Measurements from ENCODE around the gene TXLNB. TPM values are rescaled to one million over a fixed set of nuclear protein-coding genes. Genes with fewer than 3 reads are reported as not detected.

The TXLNB gene
- total and polyA plus RNA-seq, 11 donors: 10.1 to 170 (median 113) TPM

- no peaks in the 10 kb centered on the region for H3K36me3 ChIP-seq
- no peak overlapping the region for H3K4me3 ChIP-seq
- 78 to 90% (median 86%) methylated on average over 5 of the region's 5 CpGs for WGBS, 4 donors
- TF ChIP-seq POLR2A (IDR thresholded peaks at IDR 0.05): no peak
- TF ChIP-seq CTCF (IDR thresholded peaks at IDR 0.05): no peak
- H3K4me1 ChIP-seq: peaks cover 0 to 56% (median 7%) of the 10 kb centered on the region in 12 donors
- DNase-seq: peak in 1 of 5 donors; percentile 55
- H3K27ac ChIP-seq: peak overlapping the region in 2 of 12 donors; percentile 59 to 76
- H3K9me3 ChIP-seq: peaks cover 0 to 6% (median 0%) of the 10 kb centered on the region in 12 donors
- no peaks in the 10 kb centered on the region for H3K27me3 ChIP-seq
- ATAC-seq: peak in 2 of 4 donors; percentile 49 to 52
- intact Hi-C loops (cut with DNase I): loop anchor here in 2 of 10 donors (5.0 kb wide), 2 partner anchors 41 to 86 kb away; no protein-coding TSS in a partner anchor
These were observed 46.0 kb upstream of the TXLNB start for GRCh38 chr6:139337830-139338229.

- no peaks in the 10 kb centered on the region for H3K36me3 ChIP-seq
- peaks cover 0 to 54% (median 7%) of the 10 kb centered on the region in 12 donors for H3K4me1 ChIP-seq
- TF ChIP-seq POLR2A (IDR thresholded peaks at IDR 0.05) (no peak), CTCF (IDR thresholded peaks at IDR 0.05) (no peak)
- H3K27ac ChIP-seq: peak overlapping the region in 3 of 12 donors; percentile 8 to 76 (median 19)
- WGBS, 4 donors: 82 to 90% (median 84%) methylated on average over 2 of the region's 2 CpGs
- intact Hi-C loops (cut with DNase I): loop anchor here in 2 of 10 donors (5.0 kb wide), 2 partner anchors 40 to 85 kb away; no protein-coding TSS in a partner anchor
- DNase-seq (no peak), ATAC-seq (no peak)
- peaks cover 0 to 6% (median 0%) of the 10 kb centered on the region in 12 donors for H3K9me3 ChIP-seq
- H3K27me3 ChIP-seq: no peaks in the 10 kb centered on the region
- H3K4me3 ChIP-seq: no peak overlapping the region
These were observed 45.2 kb upstream of the TXLNB start for GRCh38 chr6:139337001-139337400.

DNA sequence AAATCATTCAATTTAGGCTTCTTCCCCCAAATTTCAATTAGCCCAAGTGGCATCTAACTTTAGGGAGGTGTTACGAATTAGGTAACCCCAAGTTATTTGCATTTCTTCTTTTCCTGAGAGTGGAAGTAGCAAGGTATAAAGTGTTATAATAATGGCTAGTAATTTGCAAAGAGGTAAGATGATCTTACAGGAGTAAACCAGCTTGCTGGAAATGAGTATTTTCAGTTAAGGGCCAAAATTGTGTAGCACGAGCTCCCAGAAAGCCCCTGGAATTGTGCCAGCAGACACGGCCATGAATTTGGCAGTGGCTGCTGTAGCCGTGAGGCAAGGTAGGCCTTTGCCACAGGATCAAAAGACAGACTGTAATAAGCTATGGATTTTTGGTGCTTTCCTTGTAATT is 44.7 kb upstream of the TXLNB start:
- Histone ChIP-seq H3K27me3 (no peaks in the 10 kb centered on the region), H3K4me3 (no peak overlapping the region), H3K4me1 (peaks cover 0 to 54% (median 7%) of the 10 kb centered on the region in 12 donors), H3K9me3 (peaks cover 0 to 6% (median 0%) of the 10 kb centered on the region in 12 donors), H3K27ac (peak overlapping the region in 3 of 12 donors; percentile 8 to 76 (median 19)), H3K36me3 (no peaks in the 10 kb centered on the region)
- intact Hi-C loops (cut with DNase I): loop anchor here in 2 of 10 donors (5.0 kb wide), 2 partner anchors 39 to 84 kb away; no protein-coding TSS in a partner anchor
- 26 to 35% (median 27%) methylated on average over 4 of the region's 4 CpGs for whole genome bisulfite sequencing, 4 donors
- ATAC-seq (no peak), DNase-seq (peak in 4 of 5 donors; percentile 33 to 45 (median 41))
- TF ChIP-seq CTCF (IDR thresholded peaks at IDR 0.05): no peak
- TF ChIP-seq POLR2A (IDR thresholded peaks at IDR 0.05): no peak

DNA sequence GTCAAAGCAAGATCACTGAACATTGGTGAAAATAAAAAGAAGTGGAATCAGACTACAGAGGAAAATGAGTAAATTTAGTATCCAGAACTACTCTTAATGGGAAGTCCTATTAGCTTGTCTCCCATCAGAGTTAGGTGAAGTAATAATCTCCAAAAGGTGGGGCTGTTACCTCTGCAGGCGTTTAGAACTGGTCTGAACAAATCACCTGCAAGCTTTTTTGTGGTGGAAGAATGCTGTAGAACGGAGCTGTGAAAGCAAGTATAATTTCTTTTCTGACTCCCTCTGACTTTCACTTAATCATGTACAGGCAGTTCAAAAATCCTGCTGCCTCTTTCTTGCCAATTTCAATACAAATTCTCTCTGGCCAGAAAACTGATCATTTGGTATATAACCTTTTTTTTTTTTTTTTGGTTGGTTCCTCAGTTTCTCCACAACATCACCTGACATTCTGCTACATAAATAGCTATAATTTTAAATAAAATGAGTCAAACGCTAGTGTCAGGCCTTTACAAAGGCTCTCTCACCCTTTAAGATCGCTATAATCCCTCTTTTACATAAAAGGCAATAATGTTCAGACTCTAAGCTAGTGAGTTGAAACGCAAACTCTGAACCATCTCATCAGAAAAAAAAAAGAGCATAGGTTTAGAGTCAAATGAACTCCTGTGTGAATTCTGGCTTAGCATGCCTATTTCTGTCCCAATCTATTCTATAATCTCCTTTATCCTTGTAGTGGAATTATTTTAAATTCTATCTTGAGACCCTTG is 43.8 kb upstream of the TXLNB start:
- intact Hi-C loops (cut with DNase I): loop anchor here in 2 of 10 donors (5.0 kb wide), 2 partner anchors 38 to 83 kb away; no protein-coding TSS in a partner anchor
- ATAC-seq: no peak
- 94 to 95% (median 95%) methylated on average over 5 of the region's 5 CpGs for WGBS, 4 donors
- Histone ChIP-seq H3K36me3 (no peaks in the 10 kb centered on the region), H3K27me3 (no peaks in the 10 kb centered on the region), H3K4me3 (no peak overlapping the region), H3K4me1 (peaks cover 0 to 59% (median 7%) of the 10 kb centered on the region in 12 donors), H3K9me3 (no peaks in the 10 kb centered on the region), H3K27ac (peak overlapping the region in 11 of 12 donors; percentile 0 to 76 (median 55))
- no peak for DNase-seq
- no peak for TF ChIP-seq POLR2A (IDR thresholded peaks at IDR 0.05)
